ENCODE results near the gene GABRB1. TPM values are rescaled to one million over a fixed set of nuclear protein-coding genes. Genes with fewer than 3 reads are reported as not detected.

GABRB1 gene
- total RNA-seq, 1 donor from 2014 or later: not detected

- Histone ChIP-seq H3K4me3 (no peak overlapping the region), H3K36me3 (no peaks in the 10 kb centered on the region), H3K27me3 (no peaks in the 10 kb centered on the region), H3K27ac (no peak overlapping the region), H3K4me1 (no peaks in the 10 kb centered on the region), H3K9me3 (no peaks in the 10 kb centered on the region)
- intact Hi-C loops (cut with DNase I): no loop called here
- DNase-seq (ENCODE audit: extremely low spot score in 2 of 2): no peak
- TF ChIP-seq POLR2AphosphoS5 (IDR thresholded peaks at IDR 0.05; ENCODE audit: insufficient read depth in 1 of 2, low read depth in 1 of 2): no peak
- no peak for TF ChIP-seq POLR2A (IDR thresholded peaks at IDR 0.05)
- TF ChIP-seq CTCF (IDR thresholded peaks at IDR 0.05): no peak
Measured at GRCh38 chr4:47043821-47044220, 12.5 kb downstream of the GABRB1 start.

- Histone ChIP-seq H3K27me3 (no peaks in the 10 kb centered on the region), H3K27ac (no peak overlapping the region), H3K9me3 (no peaks in the 10 kb centered on the region), H3K36me3 (no peaks in the 10 kb centered on the region), H3K4me1 (no peaks in the 10 kb centered on the region), H3K4me3 (no peak overlapping the region)
- DNase-seq (ENCODE audit: extremely low spot score in 2 of 2): no peak
- intact Hi-C loops (cut with DNase I): no loop called here
- no peak for TF ChIP-seq POLR2AphosphoS5 (IDR thresholded peaks at IDR 0.05; ENCODE audit: insufficient read depth in 1 of 2, low read depth in 1 of 2)
- no peak for TF ChIP-seq POLR2A (IDR thresholded peaks at IDR 0.05)
- TF ChIP-seq CTCF (IDR thresholded peaks at IDR 0.05): no peak
Measured at GRCh38 chr4:47045261-47045660, 13.9 kb downstream of the GABRB1 start.

GRCh38 chr4:47049347-47049746 is 18.0 kb downstream of the GABRB1 start:
- H3K4me3 ChIP-seq: no peak overlapping the region
- intact Hi-C loops (cut with DNase I): no loop called here
- H3K9me3 ChIP-seq: no peaks in the 10 kb centered on the region
- H3K36me3 ChIP-seq: no peaks in the 10 kb centered on the region
- no peak overlapping the region for H3K27ac ChIP-seq
- TF ChIP-seq POLR2A (IDR thresholded peaks at IDR 0.05) (no peak), CTCF (IDR thresholded peaks at IDR 0.05) (no peak), POLR2AphosphoS5 (IDR thresholded peaks at IDR 0.05; ENCODE audit: insufficient read depth in 1 of 2, low read depth in 1 of 2) (no peak)
- H3K4me1 ChIP-seq: no peaks in the 10 kb centered on the region
- no peak for DNase-seq (ENCODE audit: extremely low spot score in 2 of 2)
- H3K27me3 ChIP-seq: no peaks in the 10 kb centered on the region

- intact Hi-C loops (cut with DNase I): no loop called here
- Histone ChIP-seq H3K9me3 (no peaks in the 10 kb centered on the region), H3K27ac (no peak overlapping the region), H3K4me3 (no peak overlapping the region), H3K4me1 (no peaks in the 10 kb centered on the region), H3K27me3 (no peaks in the 10 kb centered on the region), H3K36me3 (no peaks in the 10 kb centered on the region)
- no peak for TF ChIP-seq POLR2A (IDR thresholded peaks at IDR 0.05)
- no peak for TF ChIP-seq CTCF (IDR thresholded peaks at IDR 0.05)
- DNase-seq (ENCODE audit: extremely low spot score in 2 of 2): no peak
Measured at GRCh38 chr4:47050761-47051725, 19.7 kb downstream of the GABRB1 start.

GRCh38 chr4:47053485-47053884 is 22.1 kb downstream of the GABRB1 start:
- Histone ChIP-seq H3K27ac (no peak overlapping the region), H3K9me3 (no peaks in the 10 kb centered on the region), H3K27me3 (no peaks in the 10 kb centered on the region), H3K36me3 (no peaks in the 10 kb centered on the region), H3K4me3 (no peak overlapping the region), H3K4me1 (no peaks in the 10 kb centered on the region)
- TF ChIP-seq CTCF (IDR thresholded peaks at IDR 0.05): no peak
- no peak for TF ChIP-seq POLR2A (IDR thresholded peaks at IDR 0.05)
- no peak for TF ChIP-seq POLR2AphosphoS5 (IDR thresholded peaks at IDR 0.05; ENCODE audit: insufficient read depth in 1 of 2, low read depth in 1 of 2)
- no peak for DNase-seq (ENCODE audit: extremely low spot score in 2 of 2)
- intact Hi-C loops (cut with DNase I): no loop called here

Data from vagina (tissue), 2 donors.